NCI-H524 treated with DMSO at 0.1 percent for 48 hours (cell line): ENCODE measurements around the gene IL1RAPL1.
A peak's percentile ranks its signal among the peaks of the same experiment; 100 is the strongest.

ENCODE experiments used
- DNase-seq: peaks from one replicate; lab custom pipeline; 2025; lab: John Stamatoyannopoulos, UW

Gene IL1RAPL1

GRCh38 chrX:28586981-28587551, at the start of gene IL1RAPL1:
TSS of gene IL1RAPL1 (plus strand) at chrX:28587446.
- DNase-seq = peak; percentile 69

- no peak for DNase-seq
Observed at GRCh38 chrX:28542791-28543190, 44.5 kb upstream of the IL1RAPL1 start.

- no peak for DNase-seq
Observed at GRCh38 chrX:28549838-28550237, 37.4 kb upstream of the IL1RAPL1 start.

- no peak for DNase-seq
Observed at GRCh38 chrX:28550331-28550872, 36.8 kb upstream of the IL1RAPL1 start.

- DNase-seq = no peak
Observed at GRCh38 chrX:28552322-28552721, 34.9 kb upstream of the IL1RAPL1 start.

GRCh38 chrX:28552882-28553829, 34.1 kb upstream of the IL1RAPL1 start:
- no peak for DNase-seq

- no peak for DNase-seq
Observed at GRCh38 chrX:28576117-28576516, 11.1 kb upstream of the IL1RAPL1 start.

GRCh38 chrX:28581522-28581921, 5.7 kb upstream of the IL1RAPL1 start:
- DNase-seq = no peak

GRCh38 chrX:28582511-28582910, 4.7 kb upstream of the IL1RAPL1 start:
- DNase-seq = no peak

GRCh38 chrX:28584025-28584424, 3.2 kb upstream of the IL1RAPL1 start:
- DNase-seq = no peak

GRCh38 chrX:28585767-28586166, 1.5 kb upstream of the IL1RAPL1 start:
- no peak for DNase-seq

GRCh38 chrX:28586286-28586685, 960 bp upstream of the IL1RAPL1 start:
- DNase-seq = no peak

GRCh38 chrX:28589046-28589445, 1.8 kb downstream of the IL1RAPL1 start:
- DNase-seq = no peak

- no peak for DNase-seq
Observed at GRCh38 chrX:28590396-28590795, 3.1 kb downstream of the IL1RAPL1 start.

- DNase-seq = no peak
Observed at GRCh38 chrX:28591542-28591941, 4.3 kb downstream of the IL1RAPL1 start.

- no peak for DNase-seq
Observed at GRCh38 chrX:28595346-28595745, 8.1 kb downstream of the IL1RAPL1 start.

- DNase-seq = no peak
Observed at GRCh38 chrX:28599957-28600356, 12.7 kb downstream of the IL1RAPL1 start.

GRCh38 chrX:28609003-28609402, 21.8 kb downstream of the IL1RAPL1 start:
- DNase-seq = no peak

- no peak for DNase-seq
Observed at GRCh38 chrX:28609917-28610613, 22.8 kb downstream of the IL1RAPL1 start.

- DNase-seq = no peak
Observed at GRCh38 chrX:28610746-28611145, 23.5 kb downstream of the IL1RAPL1 start.

GRCh38 chrX:28613558-28613957, 26.3 kb downstream of the IL1RAPL1 start:
- DNase-seq = no peak

GRCh38 chrX:28625223-28625622, 38.0 kb downstream of the IL1RAPL1 start:
- no peak for DNase-seq

GRCh38 chrX:28626515-28626914, 39.3 kb downstream of the IL1RAPL1 start:
- no peak for DNase-seq
